DMS153 treated with DMSO at 0.1 percent for 48 hours (cell line): ENCODE data around the gene C8B.

Source experiments
- DNase-seq: peaks from one replicate; lab custom pipeline; 2025; ENCODE audit not compliant: unreplicated experiment; lab: John Stamatoyannopoulos, UW

C8B gene

DNA sequence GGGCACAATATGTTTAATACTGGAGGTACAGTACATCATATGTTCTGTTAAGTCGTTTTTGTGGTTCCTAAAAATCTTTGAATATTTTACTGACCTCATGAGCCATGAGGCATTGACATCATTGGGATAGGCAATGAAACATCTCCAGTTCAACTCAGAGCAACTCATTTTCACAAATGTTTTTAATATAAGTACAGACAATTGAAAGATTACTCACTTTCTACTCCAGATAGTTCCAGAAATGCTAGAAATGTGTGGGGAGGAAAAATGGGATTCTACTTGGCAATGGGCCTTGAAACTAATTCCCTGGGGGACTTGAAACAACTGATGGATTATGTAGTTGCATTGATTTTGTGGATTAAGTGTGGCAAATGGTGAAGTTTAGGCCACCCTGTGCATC lies 7.2 kb upstream of the C8B start:
- no peak for DNase-seq

DNA sequence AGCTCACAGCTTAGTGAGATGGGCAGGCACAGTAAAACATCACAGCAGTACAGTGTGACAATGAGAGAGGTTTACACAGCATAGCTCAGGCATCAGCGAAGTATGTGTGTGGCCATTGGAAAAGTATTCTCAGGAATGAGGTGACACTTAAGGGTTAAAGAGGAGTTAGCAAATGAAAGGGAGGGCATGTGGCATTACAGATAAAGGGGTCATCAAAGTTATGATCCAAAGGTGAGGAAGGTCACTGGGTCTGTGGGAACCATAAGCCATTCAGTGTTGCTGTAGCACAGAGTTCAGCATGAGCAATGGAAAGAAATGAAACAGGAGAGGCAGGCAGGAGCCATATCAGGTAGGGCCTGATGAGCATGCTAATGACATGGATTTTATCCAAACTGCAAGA lies 4.5 kb upstream of the C8B start:
- DNase-seq: no peak

DNA sequence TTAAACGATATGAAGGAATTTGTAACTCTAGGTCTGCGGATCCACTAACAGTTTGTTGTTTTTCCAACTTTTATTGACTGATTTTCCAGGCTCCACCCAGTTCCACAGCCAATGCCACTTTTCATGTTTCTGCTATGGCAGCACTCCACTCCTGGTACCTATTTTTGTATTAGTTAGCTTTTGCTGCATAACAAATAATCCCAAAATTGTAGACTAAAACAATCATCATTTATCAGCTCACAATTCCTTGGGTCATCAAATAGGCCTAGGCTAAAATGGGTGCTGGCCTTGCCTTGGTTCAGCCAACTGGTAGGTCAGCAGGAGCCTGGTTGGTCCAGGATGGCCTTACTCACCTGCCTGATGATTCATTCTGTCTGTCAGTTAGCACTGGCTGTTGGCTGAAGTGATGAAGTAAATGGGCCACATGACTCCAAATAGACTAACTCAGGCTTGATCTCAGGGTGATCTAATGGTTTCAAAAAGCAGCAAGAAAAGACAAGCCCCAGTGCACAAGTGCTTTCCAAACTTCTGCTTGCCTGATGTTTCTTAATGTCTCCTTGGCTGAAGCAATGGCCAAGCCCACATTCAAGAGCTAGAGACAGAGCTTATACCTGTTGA lies 3.2 kb upstream of the C8B start:
- no peak for DNase-seq

DNA sequence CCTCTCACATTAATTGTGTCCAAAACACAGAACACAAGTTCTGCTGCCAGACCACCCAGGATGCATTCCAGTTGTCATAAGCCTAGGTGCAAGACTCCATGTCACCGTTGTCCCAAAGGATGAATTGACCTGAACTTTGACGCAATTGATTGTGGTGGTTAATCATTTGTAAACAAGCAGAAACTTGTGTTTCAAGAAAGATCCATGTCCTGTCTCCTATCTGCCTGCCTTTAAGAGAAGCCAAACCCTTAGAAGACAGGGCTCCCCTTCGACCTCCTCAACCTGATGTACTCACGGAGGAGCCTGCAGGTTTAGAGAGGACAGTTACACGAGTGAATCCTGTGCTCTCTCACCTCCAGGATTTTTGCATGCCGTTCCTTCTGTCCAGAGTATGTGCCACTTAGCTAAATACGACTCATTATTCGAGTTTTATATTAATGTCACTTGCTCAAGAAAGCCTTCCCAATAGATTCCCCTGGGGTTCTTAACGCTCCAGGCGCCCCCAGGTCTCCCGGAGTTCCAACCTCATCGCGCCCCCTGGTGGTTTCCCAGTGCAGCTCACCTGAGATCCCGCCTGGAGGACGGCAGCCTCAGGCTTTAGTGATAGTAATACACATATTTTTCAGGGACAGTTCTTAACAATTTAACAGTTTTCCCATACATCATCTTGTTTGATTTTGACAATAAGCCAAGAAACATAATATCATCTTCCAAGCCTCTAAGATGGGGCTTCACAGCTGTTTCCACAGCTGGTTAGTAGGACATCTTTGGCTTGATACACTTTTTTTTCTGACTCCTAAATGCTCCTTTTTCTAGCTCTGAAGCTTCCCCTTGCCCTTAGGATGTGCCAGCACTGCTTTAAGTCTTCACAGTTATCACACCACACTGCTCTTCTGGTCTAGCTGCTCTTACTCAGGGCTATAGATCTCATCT lies 2.4 kb upstream of the C8B start:
- no peak for DNase-seq

DNA sequence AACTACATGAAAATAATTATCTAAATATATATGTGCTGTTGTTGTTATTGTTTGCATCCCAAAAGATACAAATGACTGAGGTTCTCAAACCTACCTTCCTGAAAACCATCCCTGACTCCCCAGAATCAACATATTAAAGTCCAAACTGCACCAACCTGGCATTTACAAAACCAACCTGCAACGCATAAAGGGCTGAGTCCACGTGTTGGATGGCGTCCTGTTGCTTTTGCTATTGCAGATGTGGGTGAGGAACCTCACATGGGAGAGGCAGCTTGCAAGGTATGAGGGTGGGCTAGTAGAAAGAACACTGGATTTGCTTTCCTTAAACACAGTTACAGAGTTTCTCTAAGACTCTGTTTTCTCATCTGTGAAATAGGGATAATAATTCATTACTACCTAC lies 1.5 kb upstream of the C8B start:
- no peak for DNase-seq

DNA sequence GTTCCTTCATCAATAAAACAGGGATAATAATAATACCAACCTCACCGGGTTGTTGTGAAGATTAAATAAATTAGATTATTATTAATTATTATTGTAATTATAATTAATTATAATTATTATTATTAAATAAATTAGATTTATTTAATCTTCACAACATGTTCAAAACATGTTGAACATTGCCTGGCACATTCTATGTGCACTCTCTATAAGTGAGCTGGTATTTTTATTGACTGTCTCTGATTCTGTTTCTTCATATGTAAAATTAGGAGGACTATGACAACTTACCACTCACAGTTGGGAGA lies 834 bp upstream of the C8B start:
- DNase-seq: no peak

DNA sequence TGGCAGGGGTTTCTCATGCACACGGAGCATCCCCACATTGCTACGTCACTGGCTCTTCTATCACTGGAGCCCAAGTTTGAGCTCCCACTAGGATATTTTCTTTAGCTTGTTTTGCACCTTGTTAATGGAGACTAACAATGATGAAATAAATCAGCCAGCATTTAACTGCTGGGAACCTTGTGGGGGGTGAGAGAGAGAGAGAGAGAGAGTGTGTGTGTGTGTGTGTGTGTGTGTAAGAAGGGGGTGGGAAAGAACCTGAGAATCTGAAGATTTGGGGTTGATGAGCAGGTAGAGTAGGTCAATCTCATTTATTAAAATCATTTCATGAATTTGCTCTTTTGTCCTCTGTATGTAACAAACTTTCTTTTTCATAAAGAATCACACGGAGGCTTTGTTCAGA lies 624 bp downstream of the C8B start:
- DNase-seq: no peak

DNA sequence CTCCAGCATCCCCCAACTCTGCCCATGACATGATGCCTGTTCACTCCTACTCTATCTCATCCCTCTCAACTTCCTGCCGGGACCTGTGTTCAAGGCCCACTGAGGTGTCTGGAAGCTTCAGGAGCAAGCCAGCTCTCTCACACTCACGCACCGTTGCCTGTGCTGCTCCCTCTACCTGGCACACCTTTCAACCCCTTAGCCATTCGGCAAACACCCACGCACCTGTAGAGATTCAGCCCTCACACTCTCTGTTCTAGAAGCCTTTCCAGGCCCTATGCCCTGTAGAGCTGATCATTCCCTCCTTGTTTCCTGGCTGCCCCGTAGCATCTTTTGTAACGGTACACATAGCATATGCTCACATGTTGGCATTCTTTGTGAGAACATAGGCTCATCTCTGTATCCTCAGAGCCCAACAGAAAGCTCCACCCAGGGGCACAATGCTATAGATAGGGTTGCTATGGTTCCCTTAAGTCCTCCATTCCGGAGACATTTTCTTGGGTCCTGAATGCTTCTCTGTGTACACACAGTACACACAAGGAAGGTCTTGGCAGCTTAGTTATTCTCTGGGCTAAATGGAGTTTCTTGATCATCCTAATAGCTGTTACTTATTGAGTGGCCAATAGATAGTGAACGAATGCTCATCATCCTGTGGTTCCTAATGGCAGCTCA lies 1.3 kb downstream of the C8B start:
- DNase-seq: no peak

DNA sequence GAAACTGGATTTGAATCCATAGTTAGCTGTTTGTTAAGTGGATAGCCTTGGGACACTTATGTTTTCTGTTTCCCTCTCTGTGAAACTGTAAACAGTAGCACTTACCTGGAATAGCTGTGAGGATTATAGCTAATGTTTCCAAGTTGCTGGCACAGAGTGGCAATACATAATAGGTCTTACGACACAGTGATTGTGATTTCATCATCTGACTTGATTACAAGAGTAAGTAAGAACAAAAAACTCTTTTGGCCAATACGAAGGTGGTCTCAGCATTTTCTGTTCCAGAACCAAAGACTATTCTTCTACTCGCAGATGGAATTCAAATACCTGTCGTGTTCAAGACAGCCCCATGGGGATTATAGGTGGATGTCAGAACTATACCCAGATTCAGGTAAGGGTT lies 2.1 kb downstream of the C8B start:
- DNase-seq: no peak

DNA sequence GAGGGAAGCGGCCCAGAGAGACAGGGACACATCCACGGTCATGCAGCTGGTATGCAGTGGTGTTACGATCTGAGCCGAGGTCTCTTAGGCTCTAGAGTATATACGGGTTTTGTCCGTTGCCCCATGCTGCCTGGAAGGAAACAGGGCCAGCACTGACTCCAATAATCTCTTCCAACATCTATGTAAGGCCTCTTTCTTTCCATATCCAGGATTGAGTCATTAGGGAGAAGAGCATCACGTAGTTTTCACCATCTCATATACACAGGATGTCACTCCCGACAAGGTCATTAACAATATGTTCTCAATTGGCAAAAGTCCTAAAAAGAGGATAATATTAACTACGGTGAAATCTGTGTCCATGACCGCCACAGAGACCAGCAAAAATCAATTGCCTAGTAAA lies 4.4 kb downstream of the C8B start:
- DNase-seq: no peak

DNA sequence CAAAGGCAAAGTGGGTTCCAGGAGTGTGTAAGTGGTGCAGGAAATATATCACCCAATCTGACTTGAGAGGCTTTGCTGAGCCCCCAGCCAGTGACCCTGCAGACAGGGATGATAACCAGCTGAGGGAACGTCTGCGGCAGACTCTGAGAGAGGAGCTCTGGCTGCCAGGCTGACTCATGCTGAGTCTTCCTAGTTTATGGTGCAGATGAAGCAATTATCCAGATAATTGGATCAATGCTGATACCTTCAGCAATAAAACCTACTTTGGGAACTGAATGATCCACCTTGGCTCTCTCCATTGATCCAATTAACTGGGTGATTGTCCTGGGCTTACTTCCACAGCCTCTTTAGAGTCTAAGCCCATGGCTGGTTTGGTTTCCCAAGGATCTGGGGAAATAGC lies 7.3 kb downstream of the C8B start:
- no peak for DNase-seq

DNA sequence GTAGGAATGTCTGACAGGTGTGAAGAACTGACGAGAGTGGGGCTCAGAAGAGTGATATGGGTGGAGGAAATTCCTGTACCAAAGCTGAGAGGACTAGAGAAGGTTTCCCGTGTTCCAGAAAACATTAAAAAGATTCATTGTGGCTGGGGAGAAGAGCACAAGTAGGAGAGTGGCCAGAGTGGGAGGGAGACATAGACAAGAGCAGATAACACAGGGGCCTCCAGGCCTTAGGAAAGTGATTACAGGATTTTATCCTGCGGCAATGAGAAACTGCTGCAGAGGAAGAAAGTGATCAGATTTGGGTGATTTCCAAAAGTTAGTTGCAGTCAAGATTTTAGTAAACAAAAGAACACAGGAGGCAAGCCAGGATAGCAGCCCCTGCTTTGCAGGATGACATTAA lies 7.9 kb downstream of the C8B start:
- no peak for DNase-seq

DNA sequence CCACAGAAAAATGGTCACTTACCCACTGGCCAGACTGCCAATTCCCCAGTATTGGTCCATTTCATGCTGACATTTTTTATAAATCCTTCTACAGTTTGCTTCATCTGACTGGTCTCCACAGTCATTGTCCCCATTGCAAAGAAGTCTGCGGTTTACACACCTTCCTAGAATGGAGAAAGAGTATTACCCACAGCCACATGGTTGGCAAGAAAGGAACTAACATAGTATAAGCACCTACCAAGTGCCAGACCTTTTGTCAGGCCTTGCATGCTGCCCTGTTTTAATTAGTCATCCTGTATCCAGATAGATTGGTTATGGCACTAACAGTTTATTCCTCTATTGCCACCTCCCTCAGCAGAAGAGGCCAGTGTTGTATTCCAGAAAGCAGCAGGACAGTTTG lies 11.2 kb downstream of the C8B start:
- no peak for DNase-seq

DNA sequence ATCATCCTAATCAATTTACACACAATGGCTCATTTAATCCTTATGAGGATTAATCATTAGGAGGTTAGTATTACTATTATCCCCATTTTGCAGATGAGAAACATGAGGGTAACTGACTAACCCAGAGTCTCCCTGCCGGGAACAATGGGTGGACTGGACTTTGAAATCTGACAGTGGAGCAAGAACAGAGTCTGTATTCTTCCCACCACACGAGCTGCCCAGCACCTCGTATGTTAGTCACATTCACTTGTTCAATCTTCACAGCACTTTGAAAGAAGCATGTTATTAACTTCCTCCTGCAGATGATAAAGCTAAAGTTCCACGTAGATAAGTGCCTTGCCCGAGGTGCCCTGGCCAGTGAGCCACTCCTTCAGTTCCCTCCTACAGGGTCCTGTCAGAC lies 12.4 kb downstream of the C8B start:
- no peak for DNase-seq

DNA sequence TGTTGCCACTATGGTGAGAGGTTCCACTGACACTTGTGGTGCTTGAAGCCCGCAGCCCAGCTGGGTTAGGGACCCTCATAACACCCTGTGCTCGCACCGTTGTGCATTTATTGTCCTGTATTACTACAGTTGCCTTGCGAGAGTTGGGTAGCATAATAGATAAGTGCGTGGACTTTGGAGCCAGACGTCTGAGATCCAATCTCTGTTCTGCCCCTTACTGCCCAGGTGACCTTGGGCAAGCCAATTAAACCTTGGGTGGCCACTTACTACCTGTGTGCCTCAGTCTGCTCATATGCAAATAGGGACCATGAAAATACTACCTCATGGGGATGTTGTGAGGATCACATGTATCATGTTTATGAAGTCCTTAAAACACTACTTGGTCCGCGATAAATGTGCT lies 13.3 kb downstream of the C8B start:
- DNase-seq: no peak

DNA sequence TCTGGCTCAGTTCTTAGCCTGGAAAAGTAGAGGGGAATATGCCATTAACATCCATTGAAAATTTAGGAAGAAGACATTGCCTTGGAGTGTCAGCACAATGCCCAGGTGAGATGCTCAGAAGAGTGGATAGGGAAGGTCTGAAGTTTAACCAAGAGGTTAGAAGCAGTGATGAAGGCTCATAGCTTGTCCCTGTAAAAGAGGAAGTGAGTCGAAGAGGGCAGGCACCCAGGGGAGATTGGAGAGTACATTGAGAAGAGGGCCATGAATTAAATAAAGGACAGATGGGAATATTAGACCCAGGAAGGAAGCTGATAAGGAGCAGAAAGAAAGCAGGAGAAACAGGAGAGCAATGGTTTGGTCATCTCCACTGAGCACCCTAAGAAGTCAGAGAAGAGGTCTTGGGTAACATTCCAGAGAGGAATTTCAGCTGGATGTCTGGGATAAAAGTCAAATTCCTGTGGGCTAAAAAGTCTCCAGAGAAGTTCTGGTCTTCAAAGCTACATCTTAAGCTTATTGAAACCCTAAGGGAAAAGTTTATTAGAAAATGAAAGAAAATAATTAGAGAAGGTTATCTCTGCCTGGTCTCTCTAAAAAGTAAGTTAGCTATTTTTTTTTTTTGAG lies 17.3 kb downstream of the C8B start:
- no peak for DNase-seq

DNA sequence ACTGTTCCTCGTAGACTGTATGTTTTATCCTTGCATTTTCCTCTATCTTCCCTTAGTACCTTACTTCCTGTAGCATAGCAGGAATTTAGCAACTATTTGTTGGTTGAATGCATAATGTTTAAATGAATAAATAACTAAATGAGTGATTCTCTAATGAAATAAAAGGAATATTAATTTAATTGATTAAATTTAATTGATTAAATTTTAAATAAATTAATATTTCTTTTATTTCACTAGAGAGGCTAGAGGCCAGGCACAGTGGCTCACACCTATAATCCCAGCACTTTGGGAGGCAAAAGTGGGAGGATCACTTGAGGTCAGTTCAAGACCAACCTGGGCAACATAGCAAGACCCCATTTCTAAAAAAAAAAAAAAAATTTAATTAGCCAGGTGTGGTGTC lies 25.8 kb downstream of the C8B start:
- no peak for DNase-seq

DNA sequence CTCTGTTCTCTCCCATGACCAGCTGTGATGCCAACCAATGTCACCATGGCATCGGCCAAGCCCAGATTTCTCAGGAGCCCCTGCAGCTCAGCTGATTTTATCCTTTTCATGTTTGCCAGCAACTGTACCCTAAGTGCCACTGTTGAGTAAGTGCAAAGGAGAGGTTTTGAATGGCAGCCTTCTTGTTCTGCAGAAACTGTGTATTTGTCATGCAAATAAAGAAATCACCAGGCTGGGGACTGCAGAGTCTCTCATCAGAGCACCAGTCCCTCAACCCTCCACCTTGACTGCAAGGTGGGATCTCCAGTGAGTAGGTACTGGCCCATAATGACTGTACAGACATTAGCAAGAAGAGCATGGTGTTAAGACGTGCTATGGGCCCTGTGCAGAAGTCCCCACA lies 26.6 kb downstream of the C8B start:
- no peak for DNase-seq

DNA sequence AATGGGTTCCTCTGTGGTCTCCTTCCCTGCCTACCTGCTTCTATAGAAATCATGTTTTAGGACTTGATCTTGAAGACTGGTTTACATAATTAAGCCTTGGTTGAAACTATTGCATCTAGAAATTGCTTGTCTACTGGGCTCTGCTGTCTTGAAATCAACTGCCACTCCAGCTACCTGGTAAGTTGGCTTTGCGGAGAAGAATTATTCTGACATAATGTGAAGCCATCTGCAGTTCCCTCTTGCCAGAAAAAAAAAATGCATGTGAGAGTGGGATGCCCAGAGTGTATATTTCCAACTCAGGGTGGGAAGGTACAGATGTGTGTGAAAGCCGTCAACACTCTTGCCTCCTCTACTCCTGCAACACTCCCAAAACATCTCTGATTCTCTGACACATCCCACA lies 27.2 kb downstream of the C8B start:
- DNase-seq: no peak

DNA sequence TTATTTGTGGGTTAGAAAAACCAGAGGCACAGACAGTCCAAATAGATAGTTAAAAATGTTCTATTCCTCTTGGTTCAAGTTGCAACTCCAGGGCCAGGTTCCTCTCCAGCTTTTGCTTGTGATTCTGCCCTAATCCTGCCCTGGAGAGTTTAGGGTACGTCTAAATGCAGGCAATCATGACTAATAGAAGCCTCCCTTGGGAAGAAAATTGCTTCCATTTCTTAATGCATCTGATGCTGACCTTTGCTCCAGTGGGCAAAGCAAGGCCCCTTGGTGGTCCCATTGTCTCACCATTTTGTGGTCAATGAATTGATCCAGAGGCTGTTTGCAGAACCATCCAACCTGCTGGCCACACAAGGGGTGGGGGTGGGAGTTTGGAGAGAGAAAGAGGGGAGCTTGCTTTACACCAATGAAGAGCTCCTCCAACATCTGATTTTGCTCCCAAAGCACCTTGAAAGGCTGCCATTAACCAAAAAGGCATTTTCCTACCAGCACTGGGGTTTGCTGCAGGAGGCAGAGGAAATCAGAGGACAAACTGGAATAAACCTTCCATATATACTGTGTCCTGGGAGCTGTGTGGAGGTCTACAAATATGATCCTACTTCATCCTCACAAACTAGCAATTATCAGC lies 31.3 kb downstream of the C8B start:
- DNase-seq: no peak

DNA sequence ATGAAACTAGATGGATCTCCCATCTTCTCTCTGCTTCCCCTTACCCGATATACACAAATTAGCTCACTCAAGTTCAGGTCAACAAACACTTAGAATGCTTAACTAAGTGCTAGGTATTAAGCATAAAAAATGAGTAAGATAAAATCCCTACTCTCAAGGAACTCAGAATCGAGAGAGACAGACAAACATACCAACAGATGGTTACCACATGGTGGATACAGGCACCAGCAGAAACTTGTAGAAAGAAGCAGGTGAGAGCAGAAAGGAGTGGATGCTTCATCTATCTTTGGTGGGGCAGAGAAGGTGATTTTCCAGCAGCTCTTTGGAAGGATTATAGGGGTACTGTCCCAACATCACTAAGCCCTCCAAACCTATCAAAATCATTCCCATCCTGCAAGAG lies 32.2 kb downstream of the C8B start:
- no peak for DNase-seq

DNA sequence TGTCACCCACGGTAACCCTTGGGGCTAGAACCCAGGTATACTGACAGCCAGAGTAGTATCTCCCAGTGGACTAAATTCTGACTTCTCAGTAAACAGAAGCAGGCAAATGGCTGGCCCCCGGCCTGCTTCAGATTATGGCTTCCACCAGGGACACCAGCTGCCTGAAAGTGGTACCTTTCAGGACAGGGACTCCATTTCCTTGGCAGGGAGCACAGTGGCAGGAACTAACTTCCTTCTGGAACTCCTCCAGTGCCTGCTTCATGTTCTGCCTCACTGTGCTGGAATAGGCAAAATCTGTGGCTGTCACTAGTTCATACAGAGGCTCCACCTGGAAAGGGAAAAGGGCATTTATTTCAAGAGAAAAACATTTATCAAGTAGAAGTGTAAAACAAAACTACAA lies 32.7 kb downstream of the C8B start:
- no peak for DNase-seq
